Measurements from ENCODE around the gene SYNC. TPM values are rescaled to one million over a fixed set of nuclear protein-coding genes. Genes with fewer than 3 reads are reported as not detected.
A peak's percentile ranks its signal among the peaks of the same experiment; 100 is the strongest.

SYNC gene
- total RNA-seq, 6 experiments from 2014 or later, result 0.29 to 2.1 (median 0.44) TPM

- no peak for ATAC-seq
- Histone ChIP-seq H3K4me3 (no peak overlapping the region), H3K9me3 (no peaks in the 10 kb centered on the region), H3K4me1 (peaks cover 0 to 4% (median 0%) of the 10 kb centered on the region in 4 donors), H3K27ac (no peak overlapping the region), H3K27me3 (no peaks in the 10 kb centered on the region), H3K36me3 (no peaks in the 10 kb centered on the region)
- WGBS (ENCODE audit: insufficient coverage, low coverage, low lambda C conversion rate, missing lambda C conversion rate), result 86% methylated on average over 1 of the region's 2 CpGs
- intact Hi-C loops (cut with DNase I), result no loop called here
- DNase-seq, result no peak
- TF ChIP-seq POLR2A (IDR thresholded peaks at IDR 0.05) (no peak), CTCF (IDR thresholded peaks at IDR 0.05) (no peak)
Measured at GRCh38 chr1:32718036-32718435, 15.5 kb upstream of the SYNC start.

- no peak overlapping the region for H3K27ac ChIP-seq
- H3K36me3 ChIP-seq, result no peaks in the 10 kb centered on the region
- intact Hi-C loops (cut with DNase I), result no loop called here
- H3K4me3 ChIP-seq, result no peak overlapping the region
- WGBS (ENCODE audit: insufficient coverage, low coverage, low lambda C conversion rate, missing lambda C conversion rate), result 86% methylated on average over 1 of the region's 4 CpGs
- no peak for DNase-seq
- no peak for TF ChIP-seq CTCF (IDR thresholded peaks at IDR 0.05)
- no peaks in the 10 kb centered on the region for H3K9me3 ChIP-seq
- H3K27me3 ChIP-seq, result no peaks in the 10 kb centered on the region
- H3K4me1 ChIP-seq, result peaks cover 0 to 4% (median 0%) of the 10 kb centered on the region in 4 donors
- ATAC-seq, result no peak
Measured at GRCh38 chr1:32717503-32717902, 14.9 kb upstream of the SYNC start.

GRCh38 chr1:32716312-32717148 is 14.0 kb upstream of the SYNC start:
- no peaks in the 10 kb centered on the region for H3K27me3 ChIP-seq
- peak overlapping the region in 1 of 3 donors; percentile 29 for H3K27ac ChIP-seq
- DNase-seq, result peak; percentile 94 to 98 (median 97)
- no peaks in the 10 kb centered on the region for H3K36me3 ChIP-seq
- intact Hi-C loops (cut with DNase I), result no loop called here
- no peak for TF ChIP-seq CTCF (IDR thresholded peaks at IDR 0.05)
- WGBS (ENCODE audit: insufficient coverage, low coverage, low lambda C conversion rate, missing lambda C conversion rate), result 49% methylated on average over 4 of the region's 9 CpGs
- ATAC-seq, result peak; percentile 90 to 97 (median 95)
- peaks cover 0 to 4% (median 0%) of the 10 kb centered on the region in 4 donors for H3K4me1 ChIP-seq
- H3K4me3 ChIP-seq, result no peak overlapping the region
- H3K9me3 ChIP-seq, result no peaks in the 10 kb centered on the region

GRCh38 chr1:32715901-32716311 is 13.3 kb upstream of the SYNC start:
- ATAC-seq, result no peak
- intact Hi-C loops (cut with DNase I), result no loop called here
- H3K27me3 ChIP-seq, result no peaks in the 10 kb centered on the region
- H3K4me1 ChIP-seq, result peaks cover 0 to 4% (median 0%) of the 10 kb centered on the region in 4 donors
- no peak for DNase-seq
- no peaks in the 10 kb centered on the region for H3K9me3 ChIP-seq
- TF ChIP-seq CTCF (IDR thresholded peaks at IDR 0.05) (no peak), POLR2A (IDR thresholded peaks at IDR 0.05) (no peak)
- no peak overlapping the region for H3K4me3 ChIP-seq
- no peaks in the 10 kb centered on the region for H3K36me3 ChIP-seq
- no CpG with 5 or more reads among the region's 4 CpGs for WGBS (ENCODE audit: insufficient coverage, low coverage, low lambda C conversion rate, missing lambda C conversion rate)
- no peak overlapping the region for H3K27ac ChIP-seq

Data from right lobe of liver (tissue), 6 donors.